Spinal cord (tissue), 10 donors: ENCODE results near the gene UGT1A6. TPM values are rescaled to one million over a fixed set of nuclear protein-coding genes. Genes with fewer than 3 reads are reported as not detected.

ENCODE experiments used
- DNase-seq, 6 donors: peaks; one replicate each; pipeline versions ENCODE4 v3.0.0 to v3.0.0-alpha.2; 2013 to 2015; ENCODE audit warnings: low spot score in 6 of 6, low read depth in 4 of 6
- H3K27ac ChIP-seq: one replicate; pipeline ENCODE4 v1.5.1; 2013; ENCODE audit warnings: low read depth, low read length, control low read depth
- H3K27me3 ChIP-seq: one replicate; pipeline ENCODE4 v1.6.1; 2013; ENCODE audit warnings: low read length; ENCODE audit not compliant: control insufficient read depth, insufficient read depth
- H3K36me3 ChIP-seq: one replicate; pipeline ENCODE4 v1.6.1; 2013; ENCODE audit warnings: low read length; ENCODE audit not compliant: control insufficient read depth, insufficient read depth
- H3K4me1 ChIP-seq: one replicate; pipeline ENCODE4 v1.6.1; 2013; ENCODE audit warnings: low read length; ENCODE audit not compliant: control insufficient read depth, insufficient read depth
- H3K4me3 ChIP-seq: one replicate; pipeline ENCODE4 v1.5.1; 2013; ENCODE audit warnings: low read depth, low read length, control low read depth
- H3K9me3 ChIP-seq: one replicate; pipeline ENCODE4 v1.6.1; 2013; ENCODE audit warnings: low read length; ENCODE audit not compliant: control insufficient read depth, insufficient read depth
- WGBS: methylation state at CpG from one replicate; pipeline ENCODE4 v1.1.5; 2013; ENCODE audit warnings: missing lambda C conversion rate; ENCODE audit not compliant: insufficient coverage; 5-methylcytosine and 5-hydroxymethylcytosine counted together
- polyA plus RNA-seq, 2 donors: library from polyadenylated mRNA; unstranded; fragments of 120-200 nt; gene quantifications; one replicate each; pipeline ENCODE4 v1.2.1, GENCODE V29; 2013; ENCODE audit not compliant: insufficient read length in 2 of 2
- total RNA-seq, 2 donors: library from RNA; depleted of rRNA in 1 of 2; stranded (reverse); fragments of 120-200 nt in 1 of 2; fragments of >200 nt in 1 of 2; gene quantifications; one replicate each; pipeline versions ENCODE4 v1.2.3 to v1.2.4, GENCODE V29; 2013 to 2014
- donor health status: healthy.

The UGT1A6 gene
- total and polyA plus RNA-seq, 4 donors, result 0.20 TPM; not detected in 3

GRCh38 chr2:233663911-233664310, 28.8 kb upstream of the UGT1A6 start:
- WGBS, result 86% methylated on average over 1 of the region's 1 CpG
- no peak for DNase-seq
- H3K27ac ChIP-seq, result no peak overlapping the region
- no peaks in the 10 kb centered on the region for H3K9me3 ChIP-seq
- H3K36me3 ChIP-seq, result no peaks in the 10 kb centered on the region
- no peak overlapping the region for H3K4me3 ChIP-seq
- no peaks in the 10 kb centered on the region for H3K4me1 ChIP-seq
- H3K27me3 ChIP-seq, result no peaks in the 10 kb centered on the region

GRCh38 chr2:233668605-233669260, 24.0 kb upstream of the UGT1A6 start:
- no peaks in the 10 kb centered on the region for H3K9me3 ChIP-seq
- no peak overlapping the region for H3K27ac ChIP-seq
- 80% methylated on average over 1 of the region's 4 CpGs for WGBS
- no peaks in the 10 kb centered on the region for H3K27me3 ChIP-seq
- DNase-seq, result no peak
- H3K4me3 ChIP-seq, result no peak overlapping the region
- H3K4me1 ChIP-seq, result no peaks in the 10 kb centered on the region
- H3K36me3 ChIP-seq, result no peaks in the 10 kb centered on the region

GRCh38 chr2:233671290-233672161, 21.2 kb upstream of the UGT1A6 start, which contains the start of gene UGT1A9:
Gene UGT1A9 (plus strand): TSS chr2:233671898. CDS start chr2:233671935, 37 bp downstream.
- H3K4me3 ChIP-seq, result no peak within 1 kb of the TSS

GRCh38 chr2:233672886-233673285, 19.8 kb upstream of the UGT1A6 start:
- no peaks in the 10 kb centered on the region for H3K4me1 ChIP-seq
- H3K4me3 ChIP-seq, result no peak overlapping the region
- WGBS, result no CpG with 5 or more reads among the region's 3 CpGs
- no peaks in the 10 kb centered on the region for H3K36me3 ChIP-seq
- H3K27ac ChIP-seq, result no peak overlapping the region
- H3K9me3 ChIP-seq, result no peaks in the 10 kb centered on the region
- no peak for DNase-seq
- no peaks in the 10 kb centered on the region for H3K27me3 ChIP-seq

More at GRCh38 chr2:233671290-233672161, 21.2 kb upstream of the UGT1A6 start, which contains the start of gene UGT1A9:
- Histone ChIP-seq H3K36me3 (no peaks in the 10 kb centered on the region), H3K27me3 (no peaks in the 10 kb centered on the region), H3K4me1 (no peaks in the 10 kb centered on the region), H3K27ac (no peak within 1 kb of the TSS), H3K9me3 (no peaks in the 10 kb centered on the region)
- DNase-seq, result no peak
- WGBS, result 89% methylated on average over 4 of the region's 5 CpGs

- Histone ChIP-seq H3K9me3 (no peaks in the 10 kb centered on the region), H3K4me3 (no peak overlapping the region), H3K27me3 (no peaks in the 10 kb centered on the region), H3K27ac (no peak overlapping the region), H3K4me1 (no peaks in the 10 kb centered on the region), H3K36me3 (no peaks in the 10 kb centered on the region)
- no peak for DNase-seq
Measured at GRCh38 chr2:233673896-233674295, 18.8 kb upstream of the UGT1A6 start.

GRCh38 chr2:233674314-233674713, 18.4 kb upstream of the UGT1A6 start:
- Histone ChIP-seq H3K36me3 (no peaks in the 10 kb centered on the region), H3K27me3 (no peaks in the 10 kb centered on the region), H3K4me3 (no peak overlapping the region), H3K27ac (no peak overlapping the region), H3K9me3 (no peaks in the 10 kb centered on the region), H3K4me1 (no peaks in the 10 kb centered on the region)
- WGBS, result no CpG with 5 or more reads among the region's 1 CpG
- DNase-seq, result no peak

- Histone ChIP-seq H3K9me3 (no peaks in the 10 kb centered on the region), H3K4me3 (no peak overlapping the region)
- WGBS, result no CpG with 5 or more reads among the region's 4 CpGs
Measured at GRCh38 chr2:233674995-233675394, 17.7 kb upstream of the UGT1A6 start.

GRCh38 chr2:233676046-233676445, 16.6 kb upstream of the UGT1A6 start:
- Histone ChIP-seq H3K27me3 (no peaks in the 10 kb centered on the region), H3K4me3 (no peak overlapping the region), H3K27ac (no peak overlapping the region), H3K9me3 (no peaks in the 10 kb centered on the region), H3K36me3 (no peaks in the 10 kb centered on the region), H3K4me1 (no peaks in the 10 kb centered on the region)
- no peak for DNase-seq
- WGBS, result 92% methylated on average over 2 of the region's 2 CpGs

More at GRCh38 chr2:233674995-233675394, 17.7 kb upstream of the UGT1A6 start:
- Histone ChIP-seq H3K4me1 (no peaks in the 10 kb centered on the region), H3K27ac (no peak overlapping the region), H3K27me3 (no peaks in the 10 kb centered on the region), H3K36me3 (no peaks in the 10 kb centered on the region)
- no peak for DNase-seq

- Histone ChIP-seq H3K27ac (no peak overlapping the region), H3K27me3 (no peaks in the 10 kb centered on the region), H3K9me3 (no peaks in the 10 kb centered on the region), H3K36me3 (no peaks in the 10 kb centered on the region), H3K4me3 (no peak overlapping the region), H3K4me1 (no peaks in the 10 kb centered on the region)
- WGBS, result 19% methylated on average over 3 of the region's 4 CpGs
- peak in 1 of 6 donors; percentile 13 for DNase-seq
Measured at GRCh38 chr2:233679196-233679595, 13.5 kb upstream of the UGT1A6 start.
